SH-SY5Y (cell line): Measurements from ENCODE around the gene HSPG2.

Experiments used
- GATA2 ChIP-seq: IDR thresholded peaks from 2 replicates; pipeline ENCODE4 v1.6.1; 2011; ENCODE audit warnings: mild to moderate bottlenecking, low read depth, low read length
- GATA3 ChIP-seq: IDR thresholded peaks from 2 replicates; pipeline ENCODE4 v1.6.1; 2011; ENCODE audit warnings: low read depth, mild to moderate bottlenecking, low read length, moderate library complexity

- TF ChIP-seq GATA3 (no peak), GATA2 (no peak)
Observed at GRCh38 chr1:21804536-21804935, 132.6 kb downstream of the HSPG2 start.
